GM19324 (cell line): ENCODE measurements around the gene UGT1A7.

Source experiments
- ATAC-seq: cut with Tn5 transposase; IDR thresholded peaks from one replicate; pipeline ENCODE4 v1.9.1; 2021; ENCODE audit warnings: mild to moderate bottlenecking, moderate library complexity; ENCODE audit not compliant: unreplicated experiment, low FRiP score

Gene UGT1A7

DNA sequence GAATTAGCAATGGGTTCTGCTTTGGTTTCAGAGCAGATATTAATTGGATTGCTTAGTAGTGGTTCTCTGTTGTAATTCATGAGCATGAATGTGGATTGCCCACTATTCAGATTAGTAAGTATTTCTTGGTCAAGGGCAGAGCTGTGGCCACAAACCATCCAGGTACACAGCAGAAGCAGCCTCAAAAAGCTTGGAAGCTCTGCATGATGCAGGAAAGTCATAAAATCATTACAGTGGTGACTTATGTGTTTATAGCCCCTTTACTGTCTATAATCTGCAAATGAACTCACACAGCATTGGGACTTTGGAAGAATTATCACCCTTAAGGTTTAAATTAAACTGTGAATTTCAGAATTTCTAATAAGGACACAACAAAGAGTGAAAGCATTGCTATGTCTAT lies 76.4 kb downstream of the UGT1A7 start:
- ATAC-seq = no peak

DNA sequence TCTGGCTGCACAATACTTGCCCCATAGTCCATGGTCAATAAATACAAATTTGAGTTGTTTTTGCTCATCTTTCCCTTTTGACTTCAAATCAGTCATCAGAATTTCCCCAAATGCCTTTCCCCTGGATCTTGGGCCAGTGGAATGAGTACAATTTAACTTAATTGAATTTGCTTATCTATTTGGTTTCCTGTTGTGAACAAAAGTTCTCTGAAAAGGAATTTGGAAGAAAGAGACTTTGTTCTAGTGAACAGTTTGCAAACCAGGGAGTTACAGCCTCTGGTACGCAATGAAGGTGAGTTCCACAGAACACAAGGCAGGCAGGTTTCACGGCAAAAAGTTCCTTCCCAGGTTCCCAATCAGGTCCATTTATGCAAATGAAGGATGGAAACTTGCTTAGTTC lies 77.1 kb downstream of the UGT1A7 start:
- no peak for ATAC-seq

DNA sequence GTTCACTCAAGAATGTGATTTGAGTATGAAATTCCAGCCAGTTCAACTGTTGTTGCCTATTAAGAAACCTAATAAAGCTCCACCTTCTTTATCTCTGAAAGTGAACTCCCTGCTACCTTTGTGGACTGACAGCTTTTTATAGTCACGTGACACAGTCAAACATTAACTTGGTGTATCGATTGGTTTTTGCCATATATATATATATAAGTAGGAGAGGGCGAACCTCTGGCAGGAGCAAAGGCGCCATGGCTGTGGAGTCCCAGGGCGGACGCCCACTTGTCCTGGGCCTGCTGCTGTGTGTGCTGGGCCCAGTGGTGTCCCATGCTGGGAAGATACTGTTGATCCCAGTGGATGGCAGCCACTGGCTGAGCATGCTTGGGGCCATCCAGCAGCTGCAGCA lies 78.3 kb downstream of the UGT1A7 start, which contains the start of gene UGT1A1:
TSS of gene UGT1A1 (plus strand) at position 228 of the 400 bp plus-strand sequence. CDS start at position 246, 18 bp downstream.
- ATAC-seq = no peak

DNA sequence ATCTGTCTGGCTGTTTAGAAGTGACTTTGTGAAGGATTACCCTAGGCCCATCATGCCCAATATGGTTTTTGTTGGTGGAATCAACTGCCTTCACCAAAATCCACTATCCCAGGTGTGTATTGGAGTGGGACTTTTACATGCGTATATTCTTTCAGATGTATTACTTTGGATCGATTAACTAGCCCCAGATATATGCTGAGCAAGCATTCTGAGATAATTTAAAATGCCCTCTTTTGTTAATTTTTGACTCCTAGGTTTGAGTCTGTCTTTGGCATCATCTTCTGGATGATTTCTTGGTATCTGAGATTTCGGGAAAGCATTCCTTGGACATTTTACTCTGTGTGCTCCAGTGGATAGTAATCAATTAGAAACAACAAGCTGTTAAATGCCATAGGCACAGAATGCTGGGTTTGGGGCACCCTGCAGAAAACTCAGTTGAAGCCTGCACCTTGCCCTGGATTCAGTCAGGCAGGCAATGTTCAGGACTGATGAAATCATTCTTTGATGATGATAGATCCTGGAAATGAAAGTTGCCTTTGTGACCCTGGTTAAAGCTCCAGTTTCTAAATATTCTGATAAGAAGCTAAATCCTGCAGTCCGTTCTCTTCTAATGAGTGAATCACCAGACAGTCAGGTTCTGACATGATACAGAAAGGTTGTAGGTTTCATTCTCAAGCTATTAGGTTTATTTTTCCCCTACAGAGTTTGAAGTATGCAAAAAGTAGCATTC lies 79.5 kb downstream of the UGT1A7 start:
- ATAC-seq = no peak

DNA sequence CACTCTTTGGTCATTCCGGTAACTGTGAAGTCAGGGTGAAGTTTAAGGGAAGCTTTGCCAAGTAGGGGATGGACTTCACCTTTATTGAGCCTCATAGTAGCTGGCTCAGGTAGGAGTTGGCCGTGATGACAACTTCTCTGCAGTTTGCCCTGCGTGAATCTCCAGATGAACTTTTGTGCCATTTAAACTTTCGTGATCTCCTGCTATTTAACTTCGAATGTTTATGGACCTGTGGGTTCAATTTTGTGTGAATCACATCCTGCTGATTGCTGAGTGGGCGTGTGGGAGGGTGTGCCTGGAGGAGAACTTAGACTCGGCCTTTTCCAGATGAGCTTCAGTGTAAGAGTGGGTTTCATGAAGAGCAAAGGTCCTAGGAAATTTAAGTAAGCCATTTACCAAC lies 82.6 kb downstream of the UGT1A7 start:
- no peak for ATAC-seq

DNA sequence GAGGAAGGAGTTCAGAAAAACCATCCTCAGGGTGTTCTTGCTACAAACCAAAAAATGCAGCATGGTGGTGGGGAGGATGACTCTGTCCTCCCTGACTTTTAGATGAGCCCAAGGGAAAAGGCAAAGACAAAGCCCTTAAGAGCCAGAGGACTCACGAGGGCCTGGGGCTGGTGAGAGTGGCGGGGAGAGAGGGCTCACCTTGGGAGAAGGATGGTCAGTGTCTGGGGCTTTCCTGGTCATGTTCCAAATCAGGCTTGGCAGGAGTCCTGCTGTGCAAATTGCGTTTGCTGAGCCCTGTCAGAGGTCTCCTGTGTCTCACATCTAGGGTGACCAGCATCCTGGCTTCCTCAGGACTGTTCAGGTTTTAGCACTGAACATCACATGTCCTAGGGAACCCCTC lies 83.1 kb downstream of the UGT1A7 start:
- no peak for ATAC-seq

DNA sequence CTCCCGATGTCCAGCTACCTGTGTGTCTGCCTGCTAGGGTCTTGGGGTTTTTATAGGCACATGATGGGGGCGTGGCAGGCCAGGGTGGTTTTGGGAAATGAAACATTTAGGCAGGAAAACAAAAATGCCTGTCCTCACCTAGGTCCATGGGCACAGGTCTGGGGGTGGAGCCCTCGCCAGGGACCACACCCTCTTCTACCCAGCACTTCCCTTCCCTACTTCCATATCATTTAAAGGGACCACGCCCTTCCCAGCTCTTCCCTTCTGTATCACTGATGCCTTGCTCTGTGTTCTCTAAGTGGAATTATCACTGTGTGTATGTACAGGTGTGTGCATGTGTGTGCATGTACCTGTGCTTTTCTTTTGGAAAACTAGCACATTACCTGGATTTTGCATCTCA lies 84.7 kb downstream of the UGT1A7 start:
- ATAC-seq = no peak

DNA sequence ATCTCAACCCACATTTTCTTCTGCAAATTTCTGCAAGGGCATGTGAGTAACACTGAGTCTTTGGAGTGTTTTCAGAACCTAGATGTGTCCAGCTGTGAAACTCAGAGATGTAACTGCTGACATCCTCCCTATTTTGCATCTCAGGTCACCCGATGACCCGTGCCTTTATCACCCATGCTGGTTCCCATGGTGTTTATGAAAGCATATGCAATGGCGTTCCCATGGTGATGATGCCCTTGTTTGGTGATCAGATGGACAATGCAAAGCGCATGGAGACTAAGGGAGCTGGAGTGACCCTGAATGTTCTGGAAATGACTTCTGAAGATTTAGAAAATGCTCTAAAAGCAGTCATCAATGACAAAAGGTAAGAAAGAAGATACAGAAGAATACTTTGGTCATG lies 86.4 kb downstream of the UGT1A7 start:
- no peak for ATAC-seq

DNA sequence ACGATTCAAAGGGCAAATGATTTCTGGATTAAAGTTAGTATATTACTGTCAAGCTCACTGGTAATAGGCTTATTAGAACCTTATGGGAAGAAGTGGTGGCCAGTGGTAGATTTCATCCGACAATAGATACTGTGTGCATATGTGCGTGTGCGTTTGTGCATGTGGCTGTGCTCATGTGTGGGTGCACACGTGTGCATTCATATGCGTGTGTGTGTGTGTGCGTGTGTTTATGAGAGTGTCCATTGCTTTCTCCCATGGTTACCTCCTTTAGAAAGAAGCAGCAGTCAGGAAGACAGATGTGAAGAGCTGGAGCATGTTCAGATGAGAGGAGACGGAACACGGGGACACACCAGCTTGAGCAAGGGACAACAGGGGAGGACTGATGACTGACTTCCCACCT lies 87.6 kb downstream of the UGT1A7 start:
- no peak for ATAC-seq

DNA sequence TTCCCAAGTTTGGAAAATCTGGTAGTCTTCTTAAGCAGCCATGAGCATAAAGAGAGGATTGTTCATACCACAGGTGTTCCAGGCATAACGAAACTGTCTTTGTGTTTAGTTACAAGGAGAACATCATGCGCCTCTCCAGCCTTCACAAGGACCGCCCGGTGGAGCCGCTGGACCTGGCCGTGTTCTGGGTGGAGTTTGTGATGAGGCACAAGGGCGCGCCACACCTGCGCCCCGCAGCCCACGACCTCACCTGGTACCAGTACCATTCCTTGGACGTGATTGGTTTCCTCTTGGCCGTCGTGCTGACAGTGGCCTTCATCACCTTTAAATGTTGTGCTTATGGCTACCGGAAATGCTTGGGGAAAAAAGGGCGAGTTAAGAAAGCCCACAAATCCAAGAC lies 90.5 kb downstream of the UGT1A7 start:
- no peak for ATAC-seq

DNA sequence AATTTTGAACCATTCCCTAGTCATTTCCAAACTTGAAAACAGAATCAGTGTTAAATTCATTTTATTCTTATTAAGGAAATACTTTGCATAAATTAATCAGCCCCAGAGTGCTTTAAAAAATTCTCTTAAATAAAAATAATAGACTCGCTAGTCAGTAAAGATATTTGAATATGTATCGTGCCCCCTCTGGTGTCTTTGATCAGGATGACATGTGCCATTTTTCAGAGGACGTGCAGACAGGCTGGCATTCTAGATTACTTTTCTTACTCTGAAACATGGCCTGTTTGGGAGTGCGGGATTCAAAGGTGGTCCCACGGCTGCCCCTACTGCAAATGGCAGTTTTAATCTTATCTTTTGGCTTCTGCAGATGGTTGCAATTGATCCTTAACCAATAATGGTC lies 90.9 kb downstream of the UGT1A7 start:
- no peak for ATAC-seq

DNA sequence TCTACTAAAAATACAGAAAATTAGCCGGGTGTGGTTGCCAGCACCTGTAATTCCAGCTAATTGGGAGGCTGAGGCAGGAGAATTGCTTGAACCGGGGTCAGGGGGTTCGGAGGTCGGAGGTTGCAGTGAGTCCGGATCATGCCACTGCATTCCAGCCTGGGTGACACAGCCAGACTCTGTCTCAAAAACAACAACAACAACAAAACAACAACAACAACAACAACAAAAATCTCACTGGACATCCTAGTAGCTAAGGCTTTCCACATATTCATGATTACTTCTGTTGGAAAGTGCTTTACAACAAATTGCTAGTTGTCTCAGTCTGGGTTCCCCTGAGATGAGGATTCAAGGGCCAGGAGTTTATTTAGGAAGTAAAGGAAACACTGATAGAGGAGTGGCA lies 92.2 kb downstream of the UGT1A7 start:
- ATAC-seq = no peak

DNA sequence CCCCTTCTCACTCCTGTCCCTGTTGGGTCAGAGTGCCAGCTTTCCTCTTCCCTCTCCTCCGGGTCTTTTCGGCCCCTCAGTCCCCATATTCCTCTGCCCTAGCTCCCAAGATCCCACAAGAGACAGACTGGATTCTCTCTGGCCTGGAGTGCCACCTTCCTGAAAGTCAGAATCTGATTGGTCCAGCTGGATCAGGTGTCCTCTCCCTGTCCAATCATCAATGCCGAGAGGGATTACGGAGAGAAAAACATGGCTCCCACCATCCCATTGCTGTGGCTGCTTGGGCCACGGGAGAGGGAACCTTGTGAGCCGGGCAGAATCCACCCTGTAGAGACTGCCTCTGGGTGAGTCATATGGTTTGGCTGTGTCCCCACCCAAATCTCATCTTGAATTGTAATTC lies 93.7 kb downstream of the UGT1A7 start:
- ATAC-seq = no peak

DNA sequence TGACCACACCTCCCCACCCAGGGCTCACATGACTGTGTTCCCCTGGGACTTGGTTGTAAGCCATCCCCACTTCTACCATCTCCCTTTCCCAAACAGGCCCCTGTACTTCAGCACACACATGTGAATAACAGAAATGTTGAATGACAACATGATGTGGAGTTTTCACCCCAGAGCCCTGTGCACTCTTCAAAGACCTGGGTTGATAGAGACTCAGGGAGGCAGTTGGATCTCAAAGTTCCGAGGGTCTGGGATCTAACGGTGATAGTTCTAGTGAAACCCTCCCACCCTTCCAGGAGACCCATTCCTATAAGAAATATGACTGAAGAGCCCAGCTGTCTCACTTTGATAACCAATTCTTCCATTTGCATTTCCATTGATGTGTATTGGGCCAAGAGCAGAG lies 96.3 kb downstream of the UGT1A7 start, which contains the start of gene MROH2A:
TSS of gene MROH2A (plus strand) at position 301 of the 400 bp plus-strand sequence. CDS start 1,029 bp downstream, outside the sequence.
- ATAC-seq = no peak

DNA sequence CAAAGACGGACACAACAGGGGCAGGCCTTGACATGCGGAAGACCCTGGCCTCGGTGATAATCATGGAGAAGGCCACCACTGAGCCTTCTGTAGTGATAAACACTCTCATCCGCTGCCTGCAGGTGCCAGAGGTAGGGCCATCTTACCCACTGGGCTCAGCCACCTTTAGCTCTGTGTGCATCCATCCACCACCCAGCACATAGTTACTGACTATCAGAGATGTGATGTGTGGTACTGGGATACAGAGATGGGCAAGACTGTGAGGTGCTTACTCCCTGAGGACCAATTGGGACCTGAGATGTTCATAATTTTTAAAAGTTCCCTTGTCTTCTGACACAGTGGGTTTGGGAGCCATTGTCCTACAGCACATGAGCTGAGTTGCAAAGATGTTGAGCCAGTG lies 98.0 kb downstream of the UGT1A7 start:
- no peak for ATAC-seq

DNA sequence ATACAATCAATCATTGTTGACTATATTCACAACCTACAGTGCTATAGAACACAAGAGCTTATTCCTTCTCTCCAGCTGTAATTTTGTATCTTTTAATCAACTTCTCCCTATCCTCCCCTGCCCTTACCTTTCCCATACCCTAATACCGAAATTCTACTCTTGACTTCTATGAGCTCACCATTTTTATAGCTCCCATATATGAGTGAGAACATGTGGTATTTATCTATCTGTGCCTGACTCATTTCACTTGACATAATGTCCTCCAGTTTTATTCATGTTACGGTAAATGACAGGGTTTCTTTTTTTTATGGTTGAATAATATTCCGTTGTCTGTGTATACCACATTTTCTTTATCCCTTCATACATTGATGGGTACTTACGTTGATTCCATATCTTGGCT lies 99.1 kb downstream of the UGT1A7 start:
- ATAC-seq = no peak

DNA sequence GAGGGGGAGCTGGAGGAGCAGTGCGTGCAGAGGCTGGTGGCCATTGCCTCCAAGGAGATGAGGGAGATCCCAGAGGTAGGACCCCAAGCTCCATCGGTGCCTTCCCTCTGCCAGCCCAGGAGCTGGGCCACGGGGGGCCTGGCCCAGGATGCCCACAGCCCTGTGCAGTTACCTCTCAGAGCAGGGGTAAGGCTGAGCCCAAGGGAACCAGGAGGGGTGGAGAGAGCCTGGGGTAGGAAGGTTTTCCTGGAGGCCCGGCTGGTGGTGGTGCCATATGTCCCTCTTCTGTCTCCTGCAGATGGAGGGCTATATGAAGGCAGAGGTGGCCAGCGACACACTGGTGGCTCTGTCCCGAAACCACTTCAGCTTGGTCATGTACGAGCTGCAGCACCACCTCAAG lies 107.9 kb downstream of the UGT1A7 start:
- no peak for ATAC-seq

DNA sequence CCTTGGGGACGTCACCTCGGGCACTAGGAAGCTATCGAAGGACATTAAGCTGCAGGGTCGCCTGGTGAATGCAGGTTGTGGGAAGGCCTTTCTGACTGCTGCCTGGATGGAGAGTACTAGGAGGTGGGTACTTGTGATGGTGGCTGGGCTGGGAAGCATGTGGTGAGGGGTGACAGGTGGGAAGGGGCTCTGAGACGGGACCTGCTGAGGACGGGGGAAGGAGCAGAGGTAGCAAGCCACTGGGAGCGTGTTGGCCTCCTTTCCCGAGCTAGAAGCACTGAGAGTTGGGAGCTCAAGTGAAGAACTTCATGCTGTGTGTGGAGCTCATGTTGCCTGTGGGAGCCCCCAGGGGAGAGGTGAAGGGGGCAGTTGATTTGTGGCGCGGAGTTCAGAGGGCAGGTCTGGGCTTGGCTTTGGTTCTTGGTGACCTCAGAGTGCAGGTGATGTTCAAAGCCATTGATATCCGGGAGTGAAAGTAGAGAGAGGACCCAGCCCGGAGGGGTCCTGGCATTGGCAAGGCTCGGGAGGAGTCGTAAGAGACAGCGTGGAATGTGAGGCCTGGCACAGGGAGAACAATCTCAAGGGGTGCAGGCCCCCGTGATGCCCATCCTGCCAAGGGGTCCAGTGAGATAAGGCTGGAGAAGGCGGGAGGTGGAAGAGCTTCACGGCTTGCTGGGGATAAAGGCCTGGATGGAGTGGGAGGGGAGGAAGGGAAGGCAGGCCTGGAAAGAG lies 109.6 kb downstream of the UGT1A7 start:
- no peak for ATAC-seq

DNA sequence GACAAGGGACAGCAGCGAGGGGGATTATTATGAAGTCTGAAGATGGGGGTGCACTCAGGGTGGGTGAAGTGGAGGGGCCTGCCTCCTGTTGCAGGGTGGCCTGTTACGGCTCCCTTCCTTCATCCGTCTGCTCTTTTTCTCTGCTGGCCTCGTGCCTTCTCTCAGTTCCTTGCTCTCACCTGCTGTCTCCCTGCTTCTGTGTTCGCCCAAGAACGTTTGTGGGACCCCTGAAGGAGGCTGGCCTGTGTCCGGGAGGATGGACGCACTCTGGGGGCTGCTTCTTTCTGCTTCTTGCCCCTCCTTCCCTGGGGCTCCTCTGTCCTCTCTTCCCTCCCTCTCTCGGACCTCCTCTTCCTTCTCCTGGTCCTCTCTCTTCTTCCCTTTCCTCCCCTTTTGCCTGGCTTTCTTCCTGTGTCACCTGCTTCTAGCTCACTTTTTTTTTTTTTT lies 110.2 kb downstream of the UGT1A7 start:
- no peak for ATAC-seq

DNA sequence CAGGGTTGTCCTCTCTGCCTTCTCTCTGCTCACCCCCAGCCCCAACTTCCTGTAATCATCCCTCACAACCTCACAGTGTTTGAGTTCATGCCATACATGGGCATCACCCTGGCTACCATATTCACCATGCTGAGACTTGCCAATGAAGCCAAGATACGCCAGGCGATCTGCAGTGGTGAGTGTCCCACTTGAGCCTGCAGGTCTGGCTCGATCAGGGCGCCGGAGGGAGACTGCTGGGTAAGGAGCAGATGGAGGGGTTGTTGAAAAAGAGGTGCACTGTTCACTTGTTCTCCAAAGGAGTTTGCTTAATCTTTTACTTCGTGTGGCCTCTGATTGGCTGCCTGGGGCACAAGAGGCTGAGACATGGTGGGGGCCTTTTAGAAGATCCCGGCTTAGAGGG lies 111.0 kb downstream of the UGT1A7 start:
- ATAC-seq = no peak

DNA sequence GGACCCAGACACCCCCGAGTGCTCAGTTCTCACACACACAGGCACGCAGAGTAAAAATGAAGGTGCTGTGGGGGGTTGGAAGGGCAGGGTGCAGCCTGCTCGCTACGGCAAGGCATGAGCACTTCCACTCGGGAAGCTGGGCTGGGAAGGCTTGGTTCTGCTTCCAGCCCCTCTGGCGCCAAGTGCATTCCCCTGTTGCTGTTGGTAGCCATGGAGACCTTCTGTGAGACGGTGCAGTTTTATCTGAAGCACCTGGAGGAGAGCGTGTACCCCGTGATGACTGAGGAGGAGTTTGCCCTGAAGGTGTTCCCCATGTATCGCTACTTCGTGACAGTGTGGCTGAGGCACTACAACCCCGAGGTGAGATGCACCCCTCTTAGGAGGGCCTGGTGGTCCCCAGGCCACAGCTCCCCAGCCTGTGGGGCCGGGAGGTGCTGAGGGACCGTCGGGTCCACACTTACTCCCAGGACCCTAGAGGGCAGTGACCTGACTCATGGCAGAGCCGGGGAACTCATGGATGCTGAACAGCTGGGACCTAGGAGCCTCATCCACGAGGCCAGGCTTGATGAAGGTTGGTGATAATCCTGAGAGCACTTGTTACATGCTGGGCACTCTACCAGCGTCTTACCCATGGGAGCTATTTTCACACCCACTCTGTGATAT lies 111.9 kb downstream of the UGT1A7 start:
- no peak for ATAC-seq
